ENCODE results near the gene GPRIN2. TPM values are rescaled to one million over a fixed set of nuclear protein-coding genes. Genes with fewer than 3 reads are reported as not detected.
A peak's percentile ranks its signal among the peaks of the same experiment; 100 is the strongest.
"Not testable (repeated sequence)": the region's sequence is repeated elsewhere in the genome, so short reads cannot be mapped to it uniquely, and the experiment has no call there.

GPRIN2 gene
- total RNA-seq, 2 donors from 2014 or later = not detected

DNA sequence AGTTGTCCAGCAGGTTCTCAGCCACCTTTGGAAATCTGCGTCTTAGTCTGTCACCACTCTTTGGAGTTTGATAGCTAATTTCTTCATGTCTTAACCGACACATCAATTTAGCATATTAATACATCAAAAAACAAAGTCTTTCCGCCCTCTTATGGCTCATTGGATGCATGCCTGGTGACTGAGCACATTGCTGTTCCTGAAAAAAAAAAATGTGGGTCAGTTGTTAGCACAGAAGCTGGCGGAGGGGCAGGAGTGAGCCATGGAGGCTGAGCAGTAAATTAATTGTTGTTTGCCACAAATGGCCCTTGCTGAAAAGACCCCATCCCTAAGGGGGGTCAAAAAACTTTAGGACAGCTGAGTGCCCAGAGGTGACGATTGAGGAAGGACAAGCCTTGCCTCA lies 16.9 kb upstream of the GPRIN2 start:
- DNase-seq (ENCODE audit: low spot score); intact Hi-C loops (cut with DNase I): not testable (repeated sequence)

GRCh38 chr10:46572765-46573164 lies 16.3 kb upstream of the GPRIN2 start:
- intact Hi-C loops (cut with DNase I); DNase-seq (ENCODE audit: low spot score): not testable (repeated sequence)

DNA sequence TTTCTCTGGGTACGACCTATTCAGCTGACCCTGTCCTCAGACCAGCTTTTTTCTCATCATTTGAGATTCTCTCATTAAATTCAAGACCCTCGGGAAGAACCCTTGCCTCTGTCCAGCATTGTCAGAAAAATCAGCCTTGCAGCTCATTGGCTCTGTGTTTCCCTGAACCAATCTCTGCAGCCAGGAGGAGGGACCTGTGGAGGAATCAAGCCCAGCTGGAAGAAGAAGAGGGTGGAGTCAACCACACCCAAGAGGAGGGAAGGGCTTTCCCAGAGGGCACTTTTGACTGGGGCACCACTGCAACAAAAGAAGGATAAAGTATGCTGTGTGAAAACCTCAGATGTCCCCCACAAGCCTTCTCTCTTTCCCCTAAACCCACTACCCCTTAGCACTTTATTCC lies 14.2 kb upstream of the GPRIN2 start:
- intact Hi-C loops (cut with DNase I); DNase-seq (ENCODE audit: low spot score): not testable (repeated sequence)

- intact Hi-C loops (cut with DNase I); DNase-seq (ENCODE audit: low spot score): not testable (repeated sequence)
These were observed 10.7 kb upstream of the GPRIN2 start for GRCh38 chr10:46567151-46567550.

GRCh38 chr10:46565591-46566332 lies 9.3 kb upstream of the GPRIN2 start:
- intact Hi-C loops (cut with DNase I) = not testable (repeated sequence)
- DNase-seq (ENCODE audit: low spot score) = peak; percentile 85

- peak; percentile 36 for DNase-seq (ENCODE audit: low spot score)
- intact Hi-C loops (cut with DNase I) = no loop called here
These were observed 4.5 kb upstream of the GPRIN2 start for GRCh38 chr10:46560952-46561351.

GRCh38 chr10:46560381-46560780 lies 3.9 kb upstream of the GPRIN2 start:
- peak; percentile 72 for DNase-seq (ENCODE audit: low spot score)
- intact Hi-C loops (cut with DNase I) = no loop called here

- DNase-seq (ENCODE audit: low spot score) = peak; percentile 66
- intact Hi-C loops (cut with DNase I) = no loop called here
These were observed 2.8 kb upstream of the GPRIN2 start for GRCh38 chr10:46559231-46559671.

DNA sequence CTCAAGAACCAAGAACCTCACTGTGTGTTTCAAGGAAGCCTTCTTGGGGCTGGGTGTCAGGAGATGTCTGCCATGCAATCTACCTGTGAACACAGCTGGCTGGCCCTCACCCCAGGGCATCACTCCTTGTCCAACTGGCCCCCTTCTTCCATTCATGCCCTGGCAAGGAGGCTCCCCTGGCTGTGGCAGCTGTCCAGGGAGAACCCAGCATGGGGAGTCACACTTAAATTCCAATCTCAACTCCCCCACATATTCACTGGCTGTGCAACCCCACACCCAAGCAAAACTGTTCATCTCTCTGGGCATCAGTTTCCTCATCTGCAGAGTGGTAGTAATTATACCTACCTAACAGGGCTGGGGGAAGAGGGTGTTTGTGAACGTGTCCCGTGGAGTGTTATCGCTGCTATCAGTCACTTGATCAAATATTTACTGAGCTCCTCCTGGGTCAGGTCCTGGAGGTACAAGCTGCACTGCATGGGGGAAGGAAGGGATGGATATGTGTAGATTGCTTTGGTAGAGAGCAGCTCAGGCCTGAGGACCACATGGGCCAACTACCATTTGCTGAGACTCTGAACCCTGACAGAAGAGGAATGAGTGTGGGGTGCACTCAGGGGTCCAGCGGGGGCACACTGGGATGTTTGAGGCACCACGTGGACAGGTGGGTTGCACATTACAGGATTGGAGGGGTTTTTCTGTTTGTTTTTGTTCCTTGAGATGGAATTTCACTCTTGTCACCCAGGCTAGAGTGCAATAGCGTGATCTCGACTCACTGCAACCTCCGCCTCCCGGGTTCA lies 2.1 kb upstream of the GPRIN2 start:
- intact Hi-C loops (cut with DNase I) = no loop called here
- peak; percentile 74 for DNase-seq (ENCODE audit: low spot score)

GRCh38 chr10:46558122-46558391 lies 1.6 kb upstream of the GPRIN2 start:
- intact Hi-C loops (cut with DNase I) = no loop called here
- DNase-seq (ENCODE audit: low spot score) = no peak

- intact Hi-C loops (cut with DNase I) = no loop called here
- DNase-seq (ENCODE audit: low spot score) = peak; percentile 88
These were observed 1.1 kb upstream of the GPRIN2 start for GRCh38 chr10:46557319-46558121.

GRCh38 chr10:46555713-46556514 lies 544 bp downstream of the GPRIN2 start:
- intact Hi-C loops (cut with DNase I) = no loop called here
- peak; percentile 82 for DNase-seq (ENCODE audit: low spot score)

GRCh38 chr10:46555366-46555712 lies 1.1 kb downstream of the GPRIN2 start:
- DNase-seq (ENCODE audit: low spot score) = no peak
- intact Hi-C loops (cut with DNase I) = no loop called here

- intact Hi-C loops (cut with DNase I) = no loop called here
- no peak for DNase-seq (ENCODE audit: low spot score)
These were observed 2.2 kb downstream of the GPRIN2 start for GRCh38 chr10:46554166-46554781.

DNA sequence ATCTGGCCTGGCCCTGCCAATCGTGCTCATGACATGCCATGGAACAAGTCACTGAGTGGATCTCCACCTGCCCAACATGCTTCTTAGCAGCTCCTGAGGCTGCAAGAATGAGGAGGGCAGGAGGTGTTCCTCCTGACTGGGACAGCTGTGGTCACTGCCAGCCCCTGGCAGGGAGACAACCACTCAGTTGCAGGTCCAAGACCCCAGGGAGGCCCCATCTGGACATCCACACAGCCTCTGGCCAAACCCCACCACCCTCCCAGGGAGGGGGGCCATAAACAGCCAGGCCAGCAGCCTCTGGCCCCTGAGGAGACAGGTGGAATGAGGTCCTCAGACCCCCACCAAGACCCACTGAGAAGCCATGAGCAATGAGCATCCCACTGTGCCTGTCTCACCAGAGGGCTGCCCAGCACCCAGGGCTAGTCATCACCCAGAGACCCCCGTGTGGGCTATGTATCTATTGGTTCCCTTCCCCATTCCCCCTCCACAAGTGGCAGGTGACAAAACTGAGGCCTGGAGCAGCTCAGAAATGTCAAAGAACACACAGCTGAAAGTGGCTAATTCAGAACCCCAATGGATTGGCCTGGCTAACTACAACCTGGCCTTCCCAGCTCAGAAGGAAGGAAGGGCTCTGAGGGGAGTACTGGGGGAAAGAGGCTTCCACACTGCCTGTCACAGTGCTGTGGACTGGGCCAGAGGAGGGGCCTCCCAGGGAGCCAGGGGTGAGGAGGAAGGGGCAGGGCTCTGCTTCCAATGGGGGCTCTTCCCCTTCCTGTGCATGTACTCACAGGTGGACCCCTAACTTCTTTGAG lies 3.0 kb downstream of the GPRIN2 start:
- peak; percentile 66 for DNase-seq (ENCODE audit: low spot score)
- intact Hi-C loops (cut with DNase I) = no loop called here

GRCh38 chr10:46552526-46553237 lies 3.8 kb downstream of the GPRIN2 start:
- intact Hi-C loops (cut with DNase I) = no loop called here
- peak; percentile 75 for DNase-seq (ENCODE audit: low spot score)

GRCh38 chr10:46551701-46552525 lies 4.5 kb downstream of the GPRIN2 start:
- DNase-seq (ENCODE audit: low spot score) = peak; percentile 80
- intact Hi-C loops (cut with DNase I) = no loop called here
